SW 1271 (cell line): ENCODE data around the gene GRM1.

ENCODE experiments used
- DNase-seq, 2 experiments: peaks; one replicate each; lab custom pipeline; 2025; lab: John Stamatoyannopoulos, UW

GRM1 gene

GRCh38 chr6:146369866-146370265 is 341.0 kb downstream of the GRM1 start:
- DNase-seq, result no peak

DNA sequence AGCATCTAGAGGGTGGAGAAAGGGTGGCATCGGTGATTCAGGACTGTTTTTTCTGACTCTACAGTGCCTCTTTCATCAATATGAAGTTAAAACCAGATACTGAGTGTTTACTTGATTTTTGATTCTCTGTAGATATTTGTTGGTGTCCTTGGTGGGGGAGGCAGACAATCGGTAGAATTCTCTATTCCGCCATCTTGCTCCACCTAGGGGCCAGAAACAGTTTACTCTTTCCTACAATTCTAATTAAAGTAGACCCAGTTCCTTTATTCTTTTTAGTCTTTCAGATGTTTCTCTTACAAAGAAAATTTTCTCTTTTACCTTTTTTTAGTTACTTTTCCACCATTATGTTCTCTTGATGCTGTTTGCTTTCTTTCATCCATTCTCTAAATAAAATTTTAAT is 352.6 kb downstream of the GRM1 start:
- no peak for DNase-seq

DNA sequence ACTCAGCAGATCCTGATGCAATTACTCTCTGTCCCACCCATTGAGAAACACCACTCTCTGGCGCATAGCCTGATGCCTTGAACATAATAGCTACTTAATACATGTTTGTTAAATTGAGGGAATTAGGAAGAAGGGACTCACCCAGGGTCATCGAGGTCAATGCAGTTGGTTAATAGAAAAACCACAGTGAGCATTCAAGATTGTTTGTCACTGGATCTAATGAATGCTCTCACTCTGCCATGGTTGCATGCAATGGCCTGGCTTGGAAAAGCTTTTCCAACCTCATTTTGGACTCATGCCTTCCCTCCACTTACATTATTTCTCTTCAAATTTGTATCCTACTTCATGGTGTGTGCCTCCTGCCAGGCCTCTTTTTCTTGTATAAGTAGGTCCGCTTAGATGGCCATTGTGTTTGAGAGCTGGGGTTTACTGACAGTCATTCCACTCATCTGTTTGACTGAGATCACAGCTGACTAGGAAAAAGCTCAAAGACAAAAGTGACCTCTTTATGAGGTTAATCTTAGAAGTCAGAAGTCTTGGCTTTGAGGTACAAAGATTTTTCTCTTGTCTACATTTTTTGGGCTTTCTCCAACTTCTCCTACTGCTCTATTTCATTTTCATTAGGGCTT is 360.0 kb downstream of the GRM1 start:
- DNase-seq, result no peak

GRCh38 chr6:146389740-146390139 is 360.9 kb downstream of the GRM1 start:
- DNase-seq, result no peak

DNA sequence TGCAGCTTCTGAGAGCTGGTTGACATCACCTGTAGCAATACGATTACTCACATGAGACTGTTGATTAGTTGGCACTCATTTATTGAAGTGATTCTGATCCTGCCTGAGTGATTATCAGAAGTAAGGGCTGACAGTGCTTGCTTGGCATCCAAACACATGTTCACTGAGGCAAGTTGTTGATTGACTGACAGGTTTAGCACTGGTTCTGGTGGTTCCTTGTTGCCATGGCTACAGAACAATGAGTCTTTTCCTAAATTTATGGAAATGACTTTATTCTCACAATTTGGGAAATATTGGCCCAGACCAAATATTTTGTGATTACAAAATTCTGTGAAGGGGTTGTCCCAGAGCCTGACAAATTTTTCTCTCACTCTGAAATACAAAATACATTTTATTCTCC is 368.8 kb downstream of the GRM1 start:
- DNase-seq, result no peak

- DNase-seq, result no peak
These were observed 373.6 kb downstream of the GRM1 start for GRCh38 chr6:146402476-146402875.

DNA sequence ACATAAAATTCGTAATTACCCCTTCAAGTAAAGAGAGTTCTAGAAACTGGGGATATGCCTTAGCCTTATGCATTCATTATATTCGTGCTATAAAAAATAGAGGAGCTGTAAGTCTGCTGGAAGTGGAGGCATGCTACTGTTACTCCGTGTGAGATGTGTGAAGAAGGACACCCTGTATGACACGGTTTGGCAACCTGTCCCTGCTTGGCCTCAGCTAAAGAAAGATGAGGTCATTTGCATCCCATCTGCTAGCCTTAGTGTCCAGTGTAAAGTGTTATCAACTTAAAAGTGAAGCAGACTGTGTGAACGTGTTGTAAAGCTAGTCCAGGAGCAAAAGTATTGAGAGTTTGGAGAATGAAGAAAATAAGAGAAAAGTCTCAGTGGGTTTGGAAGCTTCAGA is 379.7 kb downstream of the GRM1 start:
- no peak for DNase-seq

DNA sequence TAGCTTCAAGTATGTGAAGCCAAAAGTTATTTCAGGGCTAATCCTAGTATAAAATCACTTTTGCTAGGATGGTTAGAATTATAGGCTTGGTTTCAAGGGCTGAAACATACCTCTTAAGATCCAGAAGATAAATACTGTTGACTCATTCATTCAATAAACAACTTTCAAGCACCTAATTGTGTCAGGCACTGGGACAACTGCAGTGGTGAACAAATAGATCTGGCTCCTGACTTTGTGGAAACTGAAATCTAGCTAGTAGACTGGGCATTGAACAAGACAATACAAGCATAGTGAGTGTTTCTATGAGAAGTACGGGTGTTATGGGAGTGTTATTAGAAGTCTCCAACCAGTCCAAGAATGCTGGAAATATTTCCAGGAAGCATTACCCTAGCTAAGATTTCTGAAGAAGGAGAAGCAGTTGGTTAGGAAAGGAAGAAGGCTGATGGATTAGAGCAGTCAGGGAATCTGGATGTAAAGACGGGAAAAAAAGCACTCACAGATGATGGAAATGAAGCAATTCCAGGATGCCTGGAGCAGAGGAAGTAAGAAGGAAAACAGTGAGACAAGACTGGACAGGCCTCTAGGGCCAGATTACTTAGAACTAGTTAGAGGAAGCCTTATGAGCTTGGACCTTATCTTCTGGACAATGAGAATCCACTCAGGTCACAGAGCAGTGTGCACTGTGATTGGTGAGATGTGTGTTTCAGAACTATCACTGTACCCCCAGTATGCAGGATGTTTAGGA is 382.2 kb downstream of the GRM1 start:
- no peak for DNase-seq

DNA sequence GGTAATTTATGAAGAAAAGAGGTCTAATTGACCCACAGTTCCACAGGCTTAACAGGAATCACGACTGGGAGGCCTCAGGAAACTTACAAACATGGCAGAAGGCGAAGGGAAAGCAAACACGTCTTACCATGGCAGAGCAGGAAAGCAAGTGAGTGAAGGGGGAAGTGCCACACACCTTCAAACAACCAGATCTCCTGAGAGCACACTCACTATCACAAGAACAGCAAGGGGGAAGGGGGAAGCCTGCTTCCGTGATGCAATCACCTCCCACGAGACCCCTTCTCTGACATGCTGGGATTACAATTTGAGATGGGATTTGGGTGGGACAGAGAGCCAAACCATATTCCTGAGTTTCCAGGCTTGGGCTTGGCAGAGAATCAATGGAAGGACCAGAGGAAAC is 390.7 kb downstream of the GRM1 start:
- DNase-seq, result no peak

DNA sequence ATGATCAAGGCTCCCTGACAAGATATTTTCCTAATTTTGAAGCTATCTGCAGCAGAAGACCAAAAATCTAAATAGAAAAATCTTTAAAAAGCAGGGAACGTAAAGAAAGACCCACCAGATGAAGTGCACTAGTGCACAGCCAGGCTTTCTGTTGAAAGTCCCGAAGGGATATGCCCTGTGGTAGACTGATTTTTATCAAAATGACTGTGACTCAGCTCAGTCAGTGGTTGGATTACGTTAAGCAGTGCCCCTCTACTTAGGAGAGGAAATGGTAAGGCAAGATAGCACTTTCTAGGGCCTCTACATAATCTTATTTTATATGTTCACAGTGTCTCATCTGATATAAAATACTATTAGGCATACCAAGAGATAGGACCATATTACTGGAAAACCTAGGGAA is 391.4 kb downstream of the GRM1 start:
- DNase-seq, result no peak

GRCh38 chr6:146422789-146423375 is 394.0 kb downstream of the GRM1 start:
- DNase-seq, result no peak

DNA sequence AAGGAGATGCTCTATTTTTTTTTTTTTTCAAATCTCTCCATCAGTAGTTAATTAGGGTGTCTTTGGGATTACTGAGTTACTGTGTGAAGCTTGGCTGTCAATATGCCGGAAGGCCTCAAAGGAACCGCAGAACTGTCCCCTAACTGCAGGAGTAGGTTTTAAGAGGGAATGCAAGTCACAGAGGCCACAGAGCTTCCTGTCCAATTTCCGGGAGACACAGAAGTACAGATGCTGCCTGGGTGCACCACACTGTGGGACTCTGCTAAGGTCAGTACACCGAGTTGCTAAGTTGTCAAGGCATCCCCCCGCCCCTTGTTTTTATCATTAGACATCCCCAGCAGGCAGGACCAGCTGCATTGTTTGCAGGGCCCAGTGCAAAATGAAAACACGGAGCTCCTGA is 394.6 kb downstream of the GRM1 start:
- no peak for DNase-seq

- no peak for DNase-seq
These were observed 397.7 kb downstream of the GRM1 start for GRCh38 chr6:146426516-146426915.

DNA sequence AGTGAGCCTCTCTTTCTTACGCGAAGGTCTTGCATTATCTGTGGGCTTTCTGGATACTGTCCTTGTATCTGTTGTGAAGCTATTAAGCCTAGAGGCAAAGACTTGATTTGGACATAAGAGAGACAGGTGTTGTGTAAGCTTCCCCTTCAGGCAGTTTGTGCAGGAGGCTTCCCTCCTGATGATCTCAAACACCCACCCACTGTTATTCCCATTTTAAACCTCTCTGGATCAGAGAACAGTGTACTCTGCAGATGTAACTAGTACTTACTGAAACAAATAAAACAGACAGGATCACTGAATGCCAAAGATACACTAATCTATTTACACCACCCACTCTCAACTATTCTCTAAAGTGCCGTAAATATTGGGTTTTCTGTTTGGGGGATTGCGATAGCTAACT is 401.0 kb downstream of the GRM1 start:
- DNase-seq, result no peak

DNA sequence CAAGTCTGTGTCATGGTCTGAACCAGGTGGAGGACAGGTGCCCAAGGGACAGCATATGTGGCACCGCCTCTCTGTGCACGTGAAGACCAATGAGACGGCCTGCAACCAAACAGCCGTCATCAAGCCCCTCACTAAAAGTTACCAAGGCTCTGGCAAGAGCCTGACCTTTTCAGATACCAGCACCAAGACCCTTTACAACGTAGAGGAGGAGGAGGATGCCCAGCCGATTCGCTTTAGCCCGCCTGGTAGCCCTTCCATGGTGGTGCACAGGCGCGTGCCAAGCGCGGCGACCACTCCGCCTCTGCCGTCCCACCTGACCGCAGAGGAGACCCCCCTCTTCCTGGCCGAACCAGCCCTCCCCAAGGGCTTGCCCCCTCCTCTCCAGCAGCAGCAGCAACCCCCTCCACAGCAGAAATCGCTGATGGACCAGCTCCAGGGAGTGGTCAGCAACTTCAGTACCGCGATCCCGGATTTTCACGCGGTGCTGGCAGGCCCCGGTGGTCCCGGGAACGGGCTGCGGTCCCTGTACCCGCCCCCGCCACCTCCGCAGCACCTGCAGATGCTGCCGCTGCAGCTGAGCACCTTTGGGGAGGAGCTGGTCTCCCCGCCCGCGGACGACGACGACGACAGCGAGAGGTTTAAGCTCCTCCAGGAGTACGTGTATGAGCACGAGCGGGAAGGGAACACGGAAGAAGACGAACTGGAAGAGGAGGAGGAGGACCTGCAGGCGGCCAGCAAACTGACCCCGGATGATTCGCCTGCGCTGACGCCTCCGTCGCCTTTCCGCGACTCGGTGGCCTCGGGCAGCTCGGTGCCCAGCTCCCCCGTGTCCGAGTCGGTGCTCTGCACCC is 405.2 kb downstream of the GRM1 start:
- no peak for DNase-seq

DNA sequence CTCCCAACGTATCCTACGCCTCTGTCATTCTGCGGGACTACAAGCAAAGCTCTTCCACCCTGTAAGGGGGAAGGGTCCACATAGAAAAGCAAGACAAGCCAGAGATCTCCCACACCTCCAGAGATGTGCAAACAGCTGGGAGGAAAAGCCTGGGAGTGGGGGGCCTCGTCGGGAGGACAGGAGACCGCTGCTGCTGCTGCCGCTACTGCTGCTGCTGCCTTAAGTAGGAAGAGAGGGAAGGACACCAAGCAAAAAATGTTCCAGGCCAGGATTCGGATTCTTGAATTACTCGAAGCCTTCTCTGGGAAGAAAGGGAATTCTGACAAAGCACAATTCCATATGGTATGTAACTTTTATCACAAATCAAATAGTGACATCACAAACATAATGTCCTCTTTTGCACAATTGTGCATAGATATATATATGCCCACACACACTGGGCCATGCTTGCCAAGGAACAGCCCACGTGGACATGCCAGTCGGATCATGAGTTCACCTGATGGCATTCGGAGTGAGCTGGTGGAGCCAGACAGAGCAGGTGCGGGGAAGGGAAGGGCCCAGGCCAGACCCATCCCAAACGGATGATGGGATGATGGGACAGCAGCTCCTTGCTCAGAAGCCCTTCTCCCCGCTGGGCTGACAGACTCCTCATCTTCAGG is 406.0 kb downstream of the GRM1 start:
- no peak for DNase-seq

- no peak for DNase-seq
These were observed 413.0 kb downstream of the GRM1 start for GRCh38 chr6:146441907-146442306.

GRCh38 chr6:146444189-146444588 is 415.3 kb downstream of the GRM1 start:
- no peak for DNase-seq

- no peak for DNase-seq
These were observed 416.4 kb downstream of the GRM1 start for GRCh38 chr6:146445233-146445632.

- no peak for DNase-seq
These were observed 428.0 kb downstream of the GRM1 start for GRCh38 chr6:146456886-146457285.

DNA sequence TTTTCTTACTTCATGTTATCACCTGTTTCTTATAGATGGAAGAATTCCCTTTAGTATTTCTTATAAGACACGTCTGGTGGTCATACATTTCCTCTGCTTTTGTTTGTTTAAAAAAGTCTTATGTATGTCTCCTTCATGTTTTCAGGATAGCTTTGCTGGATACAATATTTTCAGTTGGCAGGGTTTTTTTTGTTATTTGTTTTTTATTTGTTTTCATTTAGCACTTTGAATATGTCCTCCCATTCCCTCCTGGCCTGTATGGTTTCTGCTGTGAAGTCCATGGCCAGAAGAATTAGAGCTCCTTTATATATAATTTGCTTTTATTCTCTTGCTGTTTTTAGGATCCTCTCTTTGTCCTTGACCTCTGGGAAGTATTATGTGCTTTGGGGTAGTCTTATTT is 432.1 kb downstream of the GRM1 start:
- DNase-seq, result no peak
